Activated CD4-positive, CD25-positive, alpha-beta regulatory T cell treated with anti-CD3 and anti-CD28 coated beads, Interleukin-2, amount 50 U/mL, for 72 hours (primary cell): ENCODE measurements around the gene RAD18.

Source experiments
- DNase-seq: peaks from one replicate; pipeline ENCODE4 v3.0.0; 2021

The RAD18 gene

GRCh38 chr3:8962226-8962861, 928 bp downstream of the RAD18 start:
- no peak for DNase-seq

DNA sequence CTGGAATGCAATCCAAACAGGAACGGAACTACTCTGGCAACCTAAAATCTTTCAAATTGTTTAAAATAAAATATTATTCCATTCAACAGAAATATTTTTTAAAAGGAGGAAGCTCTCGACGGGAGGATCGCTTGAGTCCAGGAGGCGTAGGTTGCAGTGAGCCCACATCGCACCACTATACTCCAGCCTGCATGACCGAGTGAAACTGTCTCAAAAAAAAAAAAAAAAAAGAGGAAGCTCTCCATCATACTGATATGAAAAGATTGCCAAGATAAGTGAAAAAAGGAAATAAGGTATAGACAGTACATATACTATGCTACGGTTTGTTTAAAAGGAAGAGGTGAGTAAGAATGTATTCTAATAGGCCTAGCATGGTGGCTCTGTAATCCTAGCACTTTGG, 3.6 kb downstream of the RAD18 start:
- no peak for DNase-seq

- DNase-seq = no peak
These were observed 8.1 kb downstream of the RAD18 start for GRCh38 chr3:8954938-8955763.

DNA sequence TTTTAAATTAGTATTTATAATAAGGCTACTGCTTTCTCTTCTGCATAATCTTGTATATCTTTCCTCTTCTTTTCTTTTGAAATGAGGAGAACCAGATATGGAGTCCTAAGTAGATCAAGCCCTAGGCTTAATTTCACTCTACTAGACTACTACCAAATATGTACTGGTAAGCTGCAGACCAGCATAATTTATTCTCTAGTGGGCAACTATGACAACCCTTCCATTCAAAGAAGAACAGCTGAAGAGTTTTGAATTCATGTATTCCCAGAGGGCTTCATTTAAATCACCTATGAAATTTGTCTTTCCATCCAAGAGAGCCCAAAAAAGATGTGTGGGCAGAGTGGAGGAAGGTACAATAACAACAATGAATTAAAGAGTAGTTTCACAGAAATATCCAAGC, 10.0 kb downstream of the RAD18 start:
- DNase-seq = no peak

- no peak for DNase-seq
These were observed 11.1 kb downstream of the RAD18 start for GRCh38 chr3:8952130-8952529.

DNA sequence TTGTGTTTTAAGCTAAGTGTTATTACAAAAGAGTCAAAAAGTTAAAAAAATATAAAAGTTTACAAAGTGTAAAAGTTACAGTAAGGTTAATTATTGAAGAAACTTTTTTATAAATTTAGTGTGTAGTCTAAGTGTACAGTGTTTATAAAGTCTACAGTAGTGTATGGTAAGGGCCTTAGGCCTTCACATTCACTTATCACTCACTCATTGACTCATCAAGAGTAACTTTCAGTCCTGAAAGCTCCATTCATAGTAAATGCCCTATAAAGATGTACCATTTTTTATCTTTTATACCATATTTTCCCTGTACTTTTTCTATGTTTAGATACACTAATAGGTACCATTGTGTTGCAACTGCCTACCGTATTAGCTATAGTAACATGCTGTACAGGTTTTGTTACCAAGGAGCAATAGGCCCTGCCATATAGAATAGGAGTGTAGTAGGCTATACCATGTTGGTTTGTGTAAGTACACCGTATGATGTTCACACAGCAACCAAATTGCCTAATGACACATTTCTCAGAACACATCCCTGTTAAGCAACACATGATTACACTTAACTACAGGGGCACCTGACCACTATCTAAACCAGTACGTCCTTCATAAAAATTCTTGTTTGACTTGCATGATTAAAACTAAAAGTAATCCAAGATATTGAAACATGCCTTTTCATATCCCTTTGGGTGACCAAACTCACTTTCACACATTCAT, 17.2 kb downstream of the RAD18 start:
- no peak for DNase-seq

DNA sequence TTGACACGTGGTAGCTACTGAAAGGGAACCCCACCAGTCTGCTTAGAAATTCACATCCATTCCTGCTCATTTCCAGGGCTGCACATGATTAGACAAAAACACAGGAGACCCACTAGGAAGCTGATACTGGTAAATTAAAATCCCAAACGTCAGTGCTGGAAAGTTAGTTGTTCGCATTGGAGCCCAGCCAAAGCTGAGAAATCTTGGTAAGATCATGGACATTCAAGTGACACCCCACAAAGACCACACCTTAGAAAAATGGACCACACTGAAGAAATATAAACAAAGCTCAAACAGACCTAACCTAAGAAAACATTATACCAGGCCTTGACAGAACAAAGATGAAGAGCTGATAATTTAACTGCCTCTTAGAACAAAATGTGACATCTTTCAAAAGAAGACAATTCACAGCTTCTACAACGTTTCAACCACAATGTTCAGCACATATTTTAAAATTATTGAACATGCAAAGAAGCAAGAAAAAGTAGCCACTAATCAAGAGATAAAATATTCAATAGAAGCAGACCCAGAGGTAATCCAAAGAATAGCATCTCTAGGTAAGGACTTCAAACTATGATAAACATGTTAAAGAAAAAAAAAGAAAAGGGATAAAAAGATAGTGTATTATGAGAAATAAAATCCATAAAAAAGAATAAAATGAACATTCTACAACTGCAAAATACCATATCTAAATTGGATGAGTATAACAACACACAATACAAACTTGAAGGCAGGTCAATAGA, 20.4 kb downstream of the RAD18 start:
- DNase-seq = no peak

GRCh38 chr3:8942115-8942514, 21.2 kb downstream of the RAD18 start:
- no peak for DNase-seq

DNA sequence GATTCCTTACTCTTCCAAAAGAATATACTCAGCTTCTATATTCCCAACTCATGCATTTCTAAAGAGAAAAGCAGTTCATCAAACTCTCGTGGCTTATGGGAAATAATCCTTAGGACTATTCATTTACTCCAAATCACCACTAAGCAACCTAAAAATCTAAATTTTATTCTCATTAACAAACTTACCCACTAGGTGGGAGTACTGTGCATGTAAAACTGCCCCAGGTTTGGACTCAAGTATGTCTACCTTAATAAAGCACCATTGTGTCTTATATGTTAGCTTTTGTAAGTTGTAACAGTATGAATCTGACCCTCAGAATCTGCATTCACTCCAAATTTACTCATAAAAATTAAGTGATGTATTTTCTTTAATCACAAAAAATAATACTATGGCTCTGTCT, 25.3 kb downstream of the RAD18 start:
- DNase-seq = no peak

DNA sequence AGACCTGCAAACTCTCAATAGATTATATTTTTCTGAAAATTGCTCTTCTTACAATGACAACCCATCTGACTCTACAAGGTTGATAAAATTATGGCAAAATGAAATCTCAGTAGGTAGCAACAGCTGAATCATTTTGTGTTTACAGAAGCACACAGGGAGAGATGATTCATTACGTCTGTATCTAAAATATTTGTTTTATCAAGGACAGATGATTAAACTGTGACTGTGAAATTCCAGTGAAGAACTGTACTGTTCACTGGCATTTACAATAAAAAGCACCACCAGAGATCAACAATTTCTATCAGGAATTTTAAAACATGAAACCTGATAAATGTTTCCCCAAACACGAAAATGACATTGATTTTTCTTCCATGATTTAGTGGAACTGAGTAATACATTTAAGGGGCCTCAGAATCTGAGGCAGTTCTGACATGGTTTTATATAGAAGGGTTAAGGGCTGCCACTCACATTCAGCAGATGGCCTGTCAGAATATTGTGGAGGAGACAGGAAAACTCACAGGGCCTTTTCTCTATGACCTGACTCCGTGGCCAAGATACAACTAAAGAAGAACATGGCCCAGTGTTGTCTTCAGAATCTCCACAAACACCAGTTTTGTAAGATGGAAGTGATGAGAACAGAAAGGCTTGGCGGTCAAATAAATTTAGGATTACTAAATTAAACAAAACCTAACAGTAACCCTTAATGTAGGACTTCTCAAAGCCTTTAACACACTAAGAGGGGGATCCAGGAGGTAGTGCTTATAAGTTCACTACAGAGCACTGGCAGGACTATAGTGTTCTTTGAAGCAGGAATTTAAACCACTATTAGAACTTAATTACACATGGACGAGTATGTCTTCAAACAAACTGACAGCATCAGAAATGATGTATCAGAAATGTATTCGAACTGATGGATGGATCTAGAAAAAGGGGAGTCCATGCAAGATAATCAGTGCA, 25.9 kb downstream of the RAD18 start:
- no peak for DNase-seq

- no peak for DNase-seq
These were observed 30.8 kb downstream of the RAD18 start for GRCh38 chr3:8932507-8932906.

- DNase-seq = no peak
These were observed 31.9 kb downstream of the RAD18 start for GRCh38 chr3:8931342-8931741.

- DNase-seq = no peak
These were observed 33.4 kb downstream of the RAD18 start for GRCh38 chr3:8929860-8930259.

GRCh38 chr3:8914491-8914890, 48.8 kb downstream of the RAD18 start:
- DNase-seq = no peak

DNA sequence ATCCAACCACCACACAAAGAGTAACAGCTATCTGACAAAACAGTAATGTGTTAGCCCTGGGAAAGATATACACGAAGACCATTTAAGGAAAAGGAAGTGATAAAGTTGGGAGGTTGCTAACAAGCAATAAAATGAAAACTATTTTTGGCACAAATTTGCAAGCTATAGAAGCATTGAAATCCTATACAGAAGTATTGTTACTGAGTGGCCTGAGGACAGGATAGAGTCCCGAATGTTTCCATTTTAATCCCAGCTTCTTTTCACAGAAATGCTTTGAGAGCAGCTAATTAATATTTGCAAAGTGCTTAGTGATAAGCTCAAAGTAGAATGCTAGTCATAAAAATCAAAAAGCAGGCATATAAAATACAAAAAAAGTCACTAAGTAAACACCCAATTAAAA, 51.5 kb downstream of the RAD18 start:
- no peak for DNase-seq

- no peak for DNase-seq
These were observed 54.1 kb downstream of the RAD18 start for GRCh38 chr3:8909160-8909559.

GRCh38 chr3:8903191-8903590, 60.1 kb downstream of the RAD18 start:
- no peak for DNase-seq

- DNase-seq = no peak
These were observed 62.4 kb downstream of the RAD18 start for GRCh38 chr3:8900869-8901268.

GRCh38 chr3:8899876-8900460, 63.3 kb downstream of the RAD18 start:
- DNase-seq = no peak

DNA sequence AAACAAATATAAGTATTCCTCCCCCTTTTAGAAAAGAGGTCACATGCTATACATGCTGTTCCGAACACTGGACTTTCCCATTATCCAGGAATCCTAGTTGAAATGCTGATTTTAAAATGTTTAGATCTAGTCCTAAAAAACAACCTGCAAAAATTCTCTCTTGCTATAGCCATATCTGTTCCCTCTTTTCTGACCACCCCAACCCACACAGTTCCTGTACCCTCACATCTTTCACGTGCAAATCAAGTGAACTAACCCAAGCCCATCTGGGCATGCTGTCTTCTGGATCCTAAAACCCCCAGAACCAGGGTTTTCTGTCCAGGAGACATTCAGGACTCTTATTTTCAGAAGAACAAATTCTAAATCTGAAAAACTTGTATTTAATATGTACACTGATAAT, 67.4 kb downstream of the RAD18 start:
- no peak for DNase-seq

DNA sequence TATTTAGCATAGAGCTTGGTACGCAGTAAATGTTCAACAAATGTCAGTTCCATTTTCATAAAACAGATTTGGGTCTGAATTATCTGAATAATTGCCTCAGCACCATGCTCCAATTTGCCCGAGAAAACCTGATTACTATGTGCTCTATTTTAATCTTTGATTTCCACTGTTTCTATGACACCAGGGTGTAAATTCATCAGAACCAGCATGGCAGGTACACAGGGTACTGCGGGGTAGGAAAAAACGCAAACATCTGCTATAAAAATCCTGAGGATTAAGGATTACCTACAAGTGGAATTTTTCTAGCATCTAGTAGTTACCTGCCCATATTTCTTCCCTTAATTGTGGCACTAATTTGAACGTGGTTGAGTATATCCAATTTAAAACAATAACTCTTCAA, 70.3 kb downstream of the RAD18 start:
- no peak for DNase-seq

DNA sequence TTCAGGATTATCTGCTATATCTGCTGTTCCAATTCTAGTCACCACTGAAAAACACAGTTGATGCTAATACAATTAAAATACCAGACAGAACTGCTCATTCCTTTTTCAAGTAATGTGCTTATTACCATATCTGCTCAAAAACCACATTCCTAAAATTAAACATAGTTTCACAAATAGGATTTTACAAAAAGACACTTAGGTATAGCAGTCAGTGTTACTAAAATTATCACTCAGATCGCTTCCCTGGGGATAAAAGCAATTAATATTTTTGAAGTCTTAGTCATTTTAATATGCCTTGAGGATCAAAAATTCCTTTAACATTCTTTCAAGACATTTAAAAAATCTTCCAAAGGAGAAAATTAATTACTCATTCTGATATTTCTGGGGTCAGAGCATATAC, 71.5 kb downstream of the RAD18 start:
- no peak for DNase-seq
